AML-193 (cell line): ENCODE data around the gene CHSY1.

Experiments
- DNase-seq, 2 experiments: peaks; one replicate each; lab custom pipeline; 2025; lab: John Stamatoyannopoulos, UW

The CHSY1 gene

GRCh38 chr15:101211897-101212296 is 40.0 kb downstream of the CHSY1 start:
- DNase-seq = no peak

GRCh38 chr15:101210466-101210865 is 41.4 kb downstream of the CHSY1 start:
- no peak for DNase-seq

- DNase-seq = no peak
Measured at GRCh38 chr15:101210058-101210457, 41.8 kb downstream of the CHSY1 start.

- no peak for DNase-seq
Measured at GRCh38 chr15:101209285-101209845, 42.5 kb downstream of the CHSY1 start.

- DNase-seq = peak; percentile 55 to 65
Measured at GRCh38 chr15:101207867-101208288, 44.0 kb downstream of the CHSY1 start.

GRCh38 chr15:101206176-101206591 is 45.7 kb downstream of the CHSY1 start:
- no peak for DNase-seq

- no peak for DNase-seq
Measured at GRCh38 chr15:101204739-101205535, 46.9 kb downstream of the CHSY1 start.

GRCh38 chr15:101203607-101204189 is 48.1 kb downstream of the CHSY1 start:
- DNase-seq = no peak

- no peak for DNase-seq
Measured at GRCh38 chr15:101203029-101203573, 48.7 kb downstream of the CHSY1 start.

- no peak for DNase-seq
Measured at GRCh38 chr15:101201411-101202174, 50.3 kb downstream of the CHSY1 start.

- no peak for DNase-seq
Measured at GRCh38 chr15:101200181-101200580, 51.7 kb downstream of the CHSY1 start.

- DNase-seq = no peak
Measured at GRCh38 chr15:101198800-101199199, 53.0 kb downstream of the CHSY1 start.

- no peak for DNase-seq
Measured at GRCh38 chr15:101198031-101198575, 53.7 kb downstream of the CHSY1 start.

GRCh38 chr15:101194546-101195125 is 57.2 kb downstream of the CHSY1 start:
- DNase-seq = no peak

- no peak for DNase-seq
Measured at GRCh38 chr15:101193806-101194545, 57.9 kb downstream of the CHSY1 start.

- no peak for DNase-seq
Measured at GRCh38 chr15:101193120-101193644, 58.7 kb downstream of the CHSY1 start.

GRCh38 chr15:101192081-101192480 is 59.8 kb downstream of the CHSY1 start:
- DNase-seq = no peak

GRCh38 chr15:101191242-101191641 is 60.6 kb downstream of the CHSY1 start:
- DNase-seq = no peak

GRCh38 chr15:101190092-101190595 is 61.7 kb downstream of the CHSY1 start:
- DNase-seq = no peak

GRCh38 chr15:101189409-101190091 is 62.3 kb downstream of the CHSY1 start:
- no peak for DNase-seq
